GM18951 (cell line): ENCODE data around the gene CHI3L1.

Source experiments
- POLR2A ChIP-seq: IDR thresholded peaks from 4 replicates; pipeline ENCODE4 v1.6.1; 2011; ENCODE audit warnings: mild to moderate bottlenecking; ENCODE audit not compliant: insufficient read length, insufficient read depth; ENCODE audit errors: extremely low read depth
- in situ Hi-C: fragments of 300-500 bp; cut with MboI; formaldehyde crosslinking; loops from one replicate; pipeline ENCODE4 v1.12.0; 2022; ENCODE audit warnings: low sequenced_read_pairs, mixed read lengths, inconsistent platforms; ENCODE audit not compliant: unreplicated experiment

CHI3L1 gene

DNA sequence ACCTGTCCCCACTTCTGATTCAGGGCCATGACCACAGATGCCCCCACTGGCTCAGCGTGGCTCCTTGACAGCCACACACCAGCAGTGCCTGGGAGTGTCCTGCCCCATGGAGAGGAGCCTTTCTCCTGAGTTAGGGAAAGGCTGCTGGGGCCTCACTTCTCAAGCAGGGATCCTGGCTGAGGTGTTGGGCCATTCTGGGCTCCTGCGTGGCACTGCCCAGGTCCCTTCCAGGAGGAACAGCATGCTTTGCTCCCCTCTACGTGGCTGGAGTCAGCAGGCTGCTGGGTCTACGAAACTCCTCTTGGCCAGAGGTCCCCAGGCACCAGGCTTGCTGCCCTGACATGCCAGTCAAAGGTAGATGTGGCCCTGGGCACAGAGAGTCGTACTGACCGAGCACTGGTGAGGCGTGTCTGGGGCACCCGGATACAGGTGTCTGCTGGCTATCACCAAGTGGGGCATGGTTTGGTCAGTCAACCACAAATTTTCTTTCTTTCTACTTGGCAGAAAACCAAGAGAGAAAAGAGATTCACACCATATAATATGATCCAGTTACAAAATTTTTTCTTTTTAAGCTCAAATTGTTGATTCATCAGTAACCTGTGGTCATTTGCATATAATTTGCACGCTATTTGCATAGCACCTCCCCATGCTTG, 54.8 kb downstream of the CHI3L1 start:
- no peak for TF ChIP-seq POLR2A
- in situ Hi-C loops = no loop called here

DNA sequence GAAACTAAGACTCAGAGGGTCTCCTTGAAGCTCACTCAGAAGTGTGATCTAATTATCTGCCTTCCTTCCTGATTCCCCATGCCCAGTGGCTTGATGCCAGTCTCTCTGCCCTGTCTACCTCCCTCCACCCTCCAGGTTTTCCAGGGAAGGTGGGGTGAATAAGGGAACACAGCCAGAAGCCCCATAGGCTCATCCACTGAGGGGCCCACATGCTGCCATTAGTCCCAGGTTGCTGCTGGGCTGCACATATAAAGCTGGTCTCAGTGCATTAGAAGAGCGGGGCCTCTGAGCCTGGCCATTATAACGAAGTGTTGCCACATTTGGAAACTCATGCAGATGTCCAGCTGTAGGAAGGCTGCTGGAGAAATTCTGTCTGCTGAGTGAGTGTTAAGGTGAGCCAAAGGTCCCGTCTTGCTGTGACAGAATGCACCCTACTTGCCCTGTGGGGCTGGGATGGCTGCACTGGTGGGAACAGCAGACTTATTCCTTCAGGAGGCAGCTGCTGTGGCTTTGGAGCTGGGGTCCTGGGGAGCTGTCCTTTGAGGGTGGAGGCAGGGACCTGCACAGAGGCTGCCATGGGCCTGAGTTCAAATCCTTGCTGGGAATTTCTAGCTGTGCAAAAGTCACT, 56.0 kb downstream of the CHI3L1 start:
- no peak for TF ChIP-seq POLR2A
- in situ Hi-C loops = no loop called here

DNA sequence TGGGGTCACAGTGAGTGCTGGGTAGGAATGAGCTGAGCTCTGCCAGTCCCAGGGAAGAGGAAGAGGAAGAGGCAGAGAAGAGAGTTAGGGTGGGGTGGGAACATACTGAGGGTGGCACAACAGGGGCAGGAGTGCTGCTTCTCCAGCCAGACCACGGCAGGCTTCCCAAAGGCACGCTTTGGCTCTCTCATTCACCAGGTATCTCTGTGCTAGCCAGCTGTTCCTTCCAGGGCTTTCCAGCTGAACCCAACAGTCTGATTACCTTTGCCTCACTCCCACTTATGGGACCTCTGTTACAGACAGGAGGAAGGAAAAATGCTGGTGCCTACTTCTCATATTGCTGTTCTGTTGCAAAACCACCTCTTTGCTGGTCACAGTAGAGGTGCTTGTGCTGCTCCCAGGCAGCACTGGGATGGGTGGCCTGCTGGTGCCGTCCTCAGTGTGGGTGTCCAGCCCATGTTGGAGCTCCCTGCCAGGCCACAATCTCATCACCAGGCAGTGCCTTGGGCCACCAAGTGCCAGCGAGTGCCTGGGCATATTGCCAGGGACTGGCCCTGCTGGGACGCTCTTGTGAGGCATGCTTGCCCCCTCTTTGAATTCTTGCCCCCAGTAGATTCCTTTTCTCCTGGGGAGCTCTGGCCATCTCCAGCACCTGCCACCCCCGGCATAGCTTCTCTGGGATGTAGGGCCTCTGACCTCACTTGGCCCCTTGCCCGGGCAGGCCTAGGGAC, 56.8 kb downstream of the CHI3L1 start:
- no peak for TF ChIP-seq POLR2A
- in situ Hi-C loops = no loop called here
